ENCODE results near the gene MNAT1.

Gene MNAT1

GRCh38 chr14:60972295-60972694 is 237.7 kb downstream of the MNAT1 start:
- H3K4me3 ChIP-seq (ENCODE audit: low read depth, low read length) = no peak overlapping the region
- no peak for TF ChIP-seq CTCF (IDR thresholded peaks at IDR 0.05; ENCODE audit: borderline replicate concordance, insufficient read depth, low read depth, low read length)

GRCh38 chr14:60973070-60973469 is 238.5 kb downstream of the MNAT1 start:
- no peak for TF ChIP-seq CTCF (IDR thresholded peaks at IDR 0.05; ENCODE audit: borderline replicate concordance, insufficient read depth, low read depth, low read length)
- H3K4me3 ChIP-seq (ENCODE audit: low read depth, low read length) = no peak overlapping the region

- no peak for TF ChIP-seq CTCF (IDR thresholded peaks at IDR 0.05; ENCODE audit: borderline replicate concordance, insufficient read depth, low read depth, low read length)
- H3K4me3 ChIP-seq (ENCODE audit: low read depth, low read length) = no peak overlapping the region
These were observed 239.6 kb downstream of the MNAT1 start for GRCh38 chr14:60974090-60974651.

GRCh38 chr14:60975551-60975950 is 241.0 kb downstream of the MNAT1 start:
- H3K4me3 ChIP-seq (ENCODE audit: low read depth, low read length) = no peak overlapping the region
- TF ChIP-seq CTCF (IDR thresholded peaks at IDR 0.05; ENCODE audit: borderline replicate concordance, insufficient read depth, low read depth, low read length) = no peak

GRCh38 chr14:60977847-60978246 is 243.3 kb downstream of the MNAT1 start:
- no peak for TF ChIP-seq CTCF (IDR thresholded peaks at IDR 0.05; ENCODE audit: borderline replicate concordance, insufficient read depth, low read depth, low read length)
- H3K4me3 ChIP-seq (ENCODE audit: low read depth, low read length) = no peak overlapping the region

- no peak for TF ChIP-seq CTCF (IDR thresholded peaks at IDR 0.05; ENCODE audit: borderline replicate concordance, insufficient read depth, low read depth, low read length)
These were observed 246.5 kb downstream of the MNAT1 start, which contains the start of the genes SLC38A6 and TRMT5 for GRCh38 chr14:60980811-60981632. TSS of gene SLC38A6 (plus strand) at chr14:60981245. CDS start at chr14:60981278, 33 bp downstream. TSS of gene TRMT5 (minus strand) at chr14:60981079. CDS start at chr14:60980973, 106 bp downstream.

More at GRCh38 chr14:60980811-60981632, 246.5 kb downstream of the MNAT1 start, which contains the start of the genes SLC38A6 and TRMT5:
- peak within 1 kb of the TSS; percentile 99 for H3K4me3 ChIP-seq (ENCODE audit: low read depth, low read length)
